ENCODE results near the gene ZNF428. TPM values are rescaled to one million over a fixed set of nuclear protein-coding genes. Genes with fewer than 3 reads are reported as not detected.
"Not testable (repeated sequence)": the region's sequence is repeated elsewhere in the genome, so short reads cannot be mapped to it uniquely, and the experiment has no call there.

The ZNF428 gene
- total RNA-seq, 1 donor from 2014 or later = 114 TPM

- H3K27me3 Mint-ChIP-seq (ENCODE audit: low read depth) = peaks cover 4% of the 10 kb centered on the region
- no peak for TF ChIP-seq CTCF (conservative IDR thresholded peaks at IDR 0.05)
Measured at GRCh38 chr19:43639519-43640423, 20.3 kb upstream of the ZNF428 start, which contains the start of gene CADM4. Gene CADM4 (minus strand): TSS chr19:43639850. CDS start chr19:43639790, 60 bp downstream.

GRCh38 chr19:43638995-43639518, 19.6 kb upstream of the ZNF428 start:
- Mint-ChIP-seq H3K9me3 (no peaks in the 10 kb centered on the region), H3K4me3 (peak overlapping the region; percentile 96), H3K27me3 (ENCODE audit: low read depth) (peaks cover 4% of the 10 kb centered on the region), H3K27ac (ENCODE audit: unreplicated experiment) (peak overlapping the region; percentile 94), H3K36me3 (ENCODE audit: low read depth) (no peaks in the 10 kb centered on the region), H3K4me1 (peaks cover 44% of the 10 kb centered on the region)
- no peak for TF ChIP-seq CTCF (conservative IDR thresholded peaks at IDR 0.05)
- DNase-seq (ENCODE audit: low read depth, low spot score) = no peak

More at GRCh38 chr19:43639519-43640423, 20.3 kb upstream of the ZNF428 start, which contains the start of gene CADM4:
- peak within 1 kb of the TSS; percentile 94 for H3K27ac Mint-ChIP-seq (ENCODE audit: unreplicated experiment)
- peaks cover under 1% of the 10 kb centered on the region for H3K36me3 Mint-ChIP-seq (ENCODE audit: low read depth)
- H3K4me1 Mint-ChIP-seq = peaks cover 41% of the 10 kb centered on the region
- DNase-seq (ENCODE audit: low read depth, low spot score) = no peak
- H3K9me3 Mint-ChIP-seq = no peaks in the 10 kb centered on the region
- H3K4me3 Mint-ChIP-seq = peak within 1 kb of the TSS; percentile 96

- peaks cover 46% of the 10 kb centered on the region for H3K4me1 Mint-ChIP-seq
- H3K36me3 Mint-ChIP-seq (ENCODE audit: low read depth) = no peaks in the 10 kb centered on the region
- H3K27me3 Mint-ChIP-seq (ENCODE audit: low read depth) = peaks cover 4% of the 10 kb centered on the region
- no peaks in the 10 kb centered on the region for H3K9me3 Mint-ChIP-seq
- H3K4me3 Mint-ChIP-seq = peak overlapping the region; percentile 96
- peak overlapping the region; percentile 94 for H3K27ac Mint-ChIP-seq (ENCODE audit: unreplicated experiment)
- TF ChIP-seq CTCF (conservative IDR thresholded peaks at IDR 0.05) = no peak
- no peak for DNase-seq (ENCODE audit: low read depth, low spot score)
Measured at GRCh38 chr19:43638214-43638994, 19.0 kb upstream of the ZNF428 start.

- no peaks in the 10 kb centered on the region for H3K9me3 Mint-ChIP-seq
- H3K4me3 Mint-ChIP-seq = peak overlapping the region; percentile 96
- H3K4me1 Mint-ChIP-seq = peaks cover 43% of the 10 kb centered on the region
- H3K27ac Mint-ChIP-seq (ENCODE audit: unreplicated experiment) = peak overlapping the region; percentile 81
- no peak for TF ChIP-seq CTCF (conservative IDR thresholded peaks at IDR 0.05)
- no peaks in the 10 kb centered on the region for H3K36me3 Mint-ChIP-seq (ENCODE audit: low read depth)
- DNase-seq (ENCODE audit: low read depth, low spot score) = no peak
- peaks cover 1% of the 10 kb centered on the region for H3K27me3 Mint-ChIP-seq (ENCODE audit: low read depth)
Measured at GRCh38 chr19:43636121-43636683, 16.8 kb upstream of the ZNF428 start.

GRCh38 chr19:43635561-43635940, 16.1 kb upstream of the ZNF428 start:
- H3K9me3 Mint-ChIP-seq; H3K36me3 Mint-ChIP-seq (ENCODE audit: low read depth); H3K27me3 Mint-ChIP-seq (ENCODE audit: low read depth): not testable (repeated sequence)
- Mint-ChIP-seq H3K27ac (ENCODE audit: unreplicated experiment) (peak overlapping the region; percentile 95), H3K4me1 (peaks cover 42% of the 10 kb centered on the region), H3K4me3 (peak overlapping the region; percentile 86)
- DNase-seq (ENCODE audit: low read depth, low spot score) = peak; percentile 42
